Osteoblast (primary cell): ENCODE measurements around the gene PGM3. TPM values are rescaled to one million over a fixed set of nuclear protein-coding genes. Genes with fewer than 3 reads are reported as not detected.

Experiments used
- DNase-seq: peaks from one replicate; pipeline ENCODE4 v3.0.0; 2011; ENCODE audit warnings: low spot score, mixed read lengths; ENCODE audit not compliant: insufficient read length; ENCODE audit errors: missing footprints
- H2AFZ ChIP-seq: 2 replicates; pipeline ENCODE4 v1.6.0; 2011; ENCODE audit warnings: mild to moderate bottlenecking, low read length
- H3K27ac ChIP-seq: 2 replicates; pipeline ENCODE4 v1.5.1; 2011; ENCODE audit warnings: mild to moderate bottlenecking, low read depth, low read length, moderate library complexity
- H3K27me3 ChIP-seq: 2 replicates; pipeline ENCODE4 v1.6.0; 2012; ENCODE audit warnings: mild to moderate bottlenecking, control low read depth, inconsistent platforms, low read length, moderate library complexity; ENCODE audit not compliant: insufficient read depth
- H3K36me3 ChIP-seq: 2 replicates; pipeline ENCODE4 v1.5.1; 2011; ENCODE audit warnings: mild to moderate bottlenecking, low read length, control low read depth, moderate library complexity; ENCODE audit not compliant: insufficient read depth
- H3K4me1 ChIP-seq: 2 replicates; pipeline ENCODE4 v1.5.1; 2011; ENCODE audit warnings: mild to moderate bottlenecking, low read length, control low read depth, moderate library complexity; ENCODE audit not compliant: insufficient read depth
- H3K4me2 ChIP-seq: 2 replicates; pipeline ENCODE4 v1.6.0; 2011; ENCODE audit warnings: mild to moderate bottlenecking, low read length; ENCODE audit not compliant: insufficient read depth
- H3K4me3 ChIP-seq: fragments of 200-600 bp; sonication (generic); 3 replicates; pipeline ENCODE4 v1.5.1; 2012; ENCODE audit warnings: mild to moderate bottlenecking, low read length, inconsistent platforms; ENCODE audit not compliant: insufficient read depth
- H3K79me2 ChIP-seq: 2 replicates; pipeline ENCODE4 v1.6.0; 2012; ENCODE audit warnings: mild to moderate bottlenecking, low read length, control low read depth, inconsistent platforms; ENCODE audit not compliant: insufficient read depth
- H3K9me3 ChIP-seq: 2 replicates; pipeline ENCODE4 v1.5.1; 2011; ENCODE audit warnings: low read depth, low read length, control low read depth
- H4K20me1 ChIP-seq: 2 replicates; pipeline ENCODE4 v1.6.0; 2012; ENCODE audit warnings: mild to moderate bottlenecking, low read length, control low read depth; ENCODE audit not compliant: insufficient read depth
- CTCF ChIP-seq: IDR thresholded peaks from 2 replicates; pipeline ENCODE4 v1.5.1; 2011; ENCODE audit warnings: mild to moderate bottlenecking, low read depth, low read length, moderate library complexity; ENCODE audit errors: extremely low read depth
- total RNA-seq: library from RNA; depleted of rRNA; stranded (reverse); fragments of >200 nt; gene quantifications from 2 replicates; pipeline ENCODE4 v1.2.3, GENCODE V29; 2012

The PGM3 gene
- total RNA-seq, 1 donor = 93.0 TPM

- H3K4me2 ChIP-seq = peak overlapping the region; percentile 97
- H4K20me1 ChIP-seq = peaks cover 35% of the 10 kb centered on the region
- peaks cover 21% of the 10 kb centered on the region for H3K4me1 ChIP-seq
- no peaks in the 10 kb centered on the region for H3K27me3 ChIP-seq
- no peak overlapping the region for H3K27ac ChIP-seq
- no peaks in the 10 kb centered on the region for H3K9me3 ChIP-seq
- peaks cover 61% of the 10 kb centered on the region for H3K36me3 ChIP-seq
- H3K4me3 ChIP-seq = peak overlapping the region; percentile 96
- no peak for TF ChIP-seq CTCF
- DNase-seq = no peak
- peaks cover 85% of the 10 kb centered on the region for H3K79me2 ChIP-seq
- H2AFZ ChIP-seq = no peak overlapping the region
Measured at GRCh38 chr6:83190626-83191025, 2.4 kb downstream of the PGM3 start.

- Histone ChIP-seq H3K27ac (no peak overlapping the region), H3K36me3 (peaks cover 72% of the 10 kb centered on the region), H3K27me3 (no peaks in the 10 kb centered on the region), H3K4me3 (no peak overlapping the region), H2AFZ (no peak overlapping the region), H3K4me2 (no peak overlapping the region), H3K9me3 (no peaks in the 10 kb centered on the region), H3K4me1 (peaks cover 22% of the 10 kb centered on the region), H4K20me1 (peaks cover 37% of the 10 kb centered on the region), H3K79me2 (peaks cover 78% of the 10 kb centered on the region)
- DNase-seq = no peak
- TF ChIP-seq CTCF = no peak
Measured at GRCh38 chr6:83188501-83188900, 4.6 kb downstream of the PGM3 start.

GRCh38 chr6:83185096-83185495 is 8.0 kb downstream of the PGM3 start:
- H3K9me3 ChIP-seq = no peaks in the 10 kb centered on the region
- no peak for TF ChIP-seq CTCF
- no peaks in the 10 kb centered on the region for H3K27me3 ChIP-seq
- no peak for DNase-seq
- H3K36me3 ChIP-seq = peaks cover 92% of the 10 kb centered on the region
- H3K27ac ChIP-seq = peak overlapping the region; percentile 89
- peaks cover 39% of the 10 kb centered on the region for H4K20me1 ChIP-seq
- no peak overlapping the region for H3K4me3 ChIP-seq
- peaks cover 26% of the 10 kb centered on the region for H3K4me1 ChIP-seq
- H3K79me2 ChIP-seq = peaks cover 68% of the 10 kb centered on the region
- H3K4me2 ChIP-seq = no peak overlapping the region
- no peak overlapping the region for H2AFZ ChIP-seq

- peak overlapping the region; percentile 89 for H3K27ac ChIP-seq
- H3K27me3 ChIP-seq = no peaks in the 10 kb centered on the region
- TF ChIP-seq CTCF = no peak
- peak; percentile 73 for DNase-seq
- H3K4me3 ChIP-seq = peak overlapping the region; percentile 5
- peaks cover 25% of the 10 kb centered on the region for H4K20me1 ChIP-seq
- peak overlapping the region; percentile 70 for H3K4me2 ChIP-seq
- peaks cover 26% of the 10 kb centered on the region for H3K4me1 ChIP-seq
- H2AFZ ChIP-seq = no peak overlapping the region
- peaks cover 60% of the 10 kb centered on the region for H3K79me2 ChIP-seq
- peaks cover 90% of the 10 kb centered on the region for H3K36me3 ChIP-seq
- no peaks in the 10 kb centered on the region for H3K9me3 ChIP-seq
Measured at GRCh38 chr6:83183082-83183828, 9.8 kb downstream of the PGM3 start.
